HepG2 (cell line): ENCODE data around the gene HBD.

Experiments used
- EP300 ChIP-seq, 3 experiments: sonication (generic) in 1 of 3; formaldehyde crosslinking in 1 of 3; IDR thresholded peaks; 2 replicates each; pipeline versions ENCODE4 v1.5.1 to v1.6.1; 2011 to 2020; ENCODE audit warnings: low read depth in 2 of 3, low read length in 2 of 3, borderline replicate concordance in 1 of 3, improper control_type of control experiment in 1 of 3, mild to moderate bottlenecking in 1 of 3, missing genetic modification reagents in 1 of 3, moderate library complexity in 1 of 3
- ESRRA ChIP-seq: sonication (generic); formaldehyde crosslinking; IDR thresholded peaks from 2 replicates; pipeline ENCODE4 v1.5.1; 2020; ENCODE audit warnings: mild to moderate bottlenecking, low read depth, missing genetic modification reagents
- YY1 ChIP-seq: IDR thresholded peaks from 2 replicates; pipeline ENCODE4 v1.6.1; 2011; ENCODE audit warnings: low read length, low read depth, moderate library complexity, mild to moderate bottlenecking; ENCODE audit not compliant: insufficient read depth, insufficient replicate concordance
- ZNF766 ChIP-seq: sonication (generic); formaldehyde crosslinking; IDR thresholded peaks from 2 replicates; pipeline ENCODE4 v1.5.0; 2020; ENCODE audit warnings: missing genetic modification reagents, borderline replicate concordance
- ZNF768 ChIP-seq: sonication (generic); formaldehyde crosslinking; IDR thresholded peaks from 2 replicates; pipeline ENCODE4 v1.4.0; 2020; ENCODE audit warnings: missing genetic modification reagents
- ZSCAN5A ChIP-seq: sonication (generic); formaldehyde crosslinking; IDR thresholded peaks from 2 replicates; pipeline ENCODE4 v1.8.0; 2022; ENCODE audit warnings: mild to moderate bottlenecking, missing genetic modification reagents, borderline replicate concordance

DNA sequence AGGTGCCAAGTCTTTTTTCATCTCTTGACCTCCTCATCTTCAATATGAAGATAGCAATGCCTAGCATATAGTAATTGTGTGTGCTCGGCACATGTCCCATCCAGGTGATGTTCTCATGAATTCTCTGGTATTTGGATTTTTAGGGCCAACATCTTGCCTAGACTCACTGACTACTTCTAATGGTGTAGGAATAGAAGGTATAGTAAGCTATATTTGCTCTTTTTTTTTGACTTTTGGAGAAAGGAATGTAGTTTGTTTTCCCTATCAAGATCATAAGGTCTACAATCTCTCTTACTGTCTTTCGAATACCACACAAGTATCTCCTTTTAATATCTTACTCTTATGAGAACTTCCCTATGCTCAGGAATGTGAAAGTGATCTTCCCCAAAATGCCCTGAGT, 3.2 kb downstream of the HBD start:
- TF ChIP-seq YY1 (no peak), ZSCAN5A (no peak), EP300 (IDR thresholded peaks at IDR 0.05; ENCODE audit: low read depth in 2 of 2, low read length in 2 of 2) (no peak), EP300 (CRISPR knock-in tag; IDR thresholded peaks at IDR 0.05; ENCODE audit: borderline replicate concordance) (no peak), ZNF768 (CRISPR knock-in tag) (no peak), ZNF766 (no peak), ESRRA (no peak)
